Naive B cell (primary cell): ENCODE measurements around the gene KLK6. TPM values are rescaled to one million over a fixed set of nuclear protein-coding genes. Genes with fewer than 3 reads are reported as not detected.

Source experiments
- ATAC-seq, 2 donors: fragments of 150-1000 bp; cut with Tn5 transposase; 2 replicates each; pipeline ENCODE4 v1.10.0; 2021; ENCODE audit warnings: low read depth in 2 of 2, mild to moderate bottlenecking in 2 of 2, moderate library complexity in 2 of 2
- DNase-seq: peaks from one replicate; pipeline ENCODE4 v3.0.0; 2022
- H3K27ac Mint-ChIP-seq, 6 donors: one replicate each; pipeline ENCODE4 v1.8.0; 2020 to 2022; ENCODE audit warnings: mild to moderate bottlenecking in 6 of 6, mixed read lengths in 6 of 6, moderate library complexity in 5 of 6, inconsistent platforms in 2 of 6
- H3K27me3 Mint-ChIP-seq, 3 donors: one replicate each; pipeline ENCODE4 v1.8.0; 2021 to 2022; ENCODE audit warnings: mixed read lengths in 3 of 3, mild to moderate bottlenecking in 1 of 3
- H3K36me3 Mint-ChIP-seq, 2 donors: one replicate each; pipeline ENCODE4 v1.8.0; 2020 to 2022; ENCODE audit warnings: mixed read lengths in 2 of 2, inconsistent platforms in 1 of 2, mild to moderate bottlenecking in 1 of 2
- H3K4me1 Mint-ChIP-seq, 3 donors: one replicate each; pipeline ENCODE4 v1.8.0; 2020 to 2022; ENCODE audit warnings: mixed read lengths in 3 of 3, inconsistent platforms in 1 of 3, mild to moderate bottlenecking in 1 of 3, moderate library complexity in 1 of 3
- H3K4me3 Mint-ChIP-seq, 8 donors: one replicate each; pipeline ENCODE4 v1.8.0; 2020 to 2022; ENCODE audit warnings: mild to moderate bottlenecking in 8 of 8, mixed read lengths in 8 of 8, moderate library complexity in 8 of 8, inconsistent platforms in 2 of 8
- H3K9me3 Mint-ChIP-seq, 7 donors: one replicate each; pipeline ENCODE4 v1.8.0; 2020 to 2022; ENCODE audit warnings: mixed read lengths in 7 of 7, mild to moderate bottlenecking in 5 of 7, inconsistent platforms in 2 of 7, moderate library complexity in 1 of 7
- polyA plus RNA-seq, 6 donors: library from polyadenylated mRNA; unstranded; fragments of 300-500 nt; fragmentation: Illumina TruSeq; gene quantifications; one replicate each; pipeline ENCODE4 v1.2.3, GENCODE V29; 2021; ENCODE audit warnings: low read depth in 6 of 6

The KLK6 gene
- not detected for polyA plus RNA-seq

GRCh38 chr19:50969413-50969760, at the start of gene KLK6:
KLK6 (minus strand) TSS chr19:50969591; CDS start chr19:50968104, 1,487 bp downstream.
- Mint-ChIP-seq H3K36me3 (peaks cover 0 to 13% of the 10 kb centered on the region in 2 donors), H3K27me3 (peaks cover 23 to 57% (median 56%) of the 10 kb centered on the region in 3 donors), H3K4me3 (no peak within 1 kb of the TSS), H3K4me1 (peaks cover 0 to 4% (median 0%) of the 10 kb centered on the region in 3 donors), H3K27ac (no peak within 1 kb of the TSS), H3K9me3 (peaks cover 0 to 7% (median 3%) of the 10 kb centered on the region in 7 donors)
- ATAC-seq (no peak), DNase-seq (no peak)

- Mint-ChIP-seq H3K27me3 (peaks cover 44 to 87% (median 74%) of the 10 kb centered on the region in 3 donors), H3K9me3 (peaks cover 0 to 12% (median 3%) of the 10 kb centered on the region in 7 donors), H3K27ac (no peak overlapping the region), H3K4me3 (peak overlapping the region in 5 of 8 donors; percentile 45 to 87 (median 62)), H3K36me3 (peaks cover 0 to 35% of the 10 kb centered on the region in 2 donors), H3K4me1 (peaks cover 20 to 32% (median 26%) of the 10 kb centered on the region in 3 donors)
- no peak for DNase-seq
- no peak for ATAC-seq
Measured at GRCh38 chr19:51018745-51019543, 49.6 kb upstream of the KLK6 start.

- Mint-ChIP-seq H3K9me3 (peaks cover 0 to 11% (median 4%) of the 10 kb centered on the region in 7 donors), H3K4me1 (peaks cover 20 to 32% (median 26%) of the 10 kb centered on the region in 3 donors), H3K27me3 (peaks cover 53 to 87% (median 67%) of the 10 kb centered on the region in 3 donors), H3K36me3 (peaks cover 0 to 35% of the 10 kb centered on the region in 2 donors), H3K27ac (peak overlapping the region in 1 of 6 donors; percentile 22), H3K4me3 (peak overlapping the region in 5 of 8 donors; percentile 22 to 84 (median 53))
- DNase-seq, result no peak
- ATAC-seq, result no peak
Measured at GRCh38 chr19:51016798-51017683, 47.6 kb upstream of the KLK6 start.

- H3K27ac Mint-ChIP-seq, result no peak overlapping the region
- peaks cover 0 to 35% of the 10 kb centered on the region in 2 donors for H3K36me3 Mint-ChIP-seq
- H3K27me3 Mint-ChIP-seq, result peaks cover 48 to 87% (median 71%) of the 10 kb centered on the region in 3 donors
- no peak for DNase-seq
- H3K9me3 Mint-ChIP-seq, result peaks cover 0 to 11% (median 4%) of the 10 kb centered on the region in 7 donors
- no peak for ATAC-seq
- H3K4me1 Mint-ChIP-seq, result peaks cover 20 to 32% (median 26%) of the 10 kb centered on the region in 3 donors
- H3K4me3 Mint-ChIP-seq, result peak overlapping the region in 2 of 8 donors; percentile 19 to 56
Measured at GRCh38 chr19:51015691-51016267, 46.4 kb upstream of the KLK6 start.

- Mint-ChIP-seq H3K36me3 (peaks cover 0 to 28% of the 10 kb centered on the region in 2 donors), H3K27me3 (peaks cover 43 to 88% (median 76%) of the 10 kb centered on the region in 3 donors), H3K27ac (no peak overlapping the region), H3K4me1 (peaks cover 16 to 27% (median 21%) of the 10 kb centered on the region in 3 donors), H3K4me3 (no peak overlapping the region), H3K9me3 (peaks cover 0 to 7% (median 4%) of the 10 kb centered on the region in 7 donors)
- ATAC-seq (no peak), DNase-seq (no peak)
Measured at GRCh38 chr19:51014242-51014641, 44.9 kb upstream of the KLK6 start.

- Mint-ChIP-seq H3K27ac (no peak overlapping the region), H3K4me3 (no peak overlapping the region), H3K36me3 (peaks cover 0 to 19% of the 10 kb centered on the region in 2 donors), H3K4me1 (peaks cover 8 to 19% (median 11%) of the 10 kb centered on the region in 3 donors), H3K9me3 (peaks cover 0 to 6% (median 3%) of the 10 kb centered on the region in 7 donors), H3K27me3 (peaks cover 38 to 79% (median 70%) of the 10 kb centered on the region in 3 donors)
- ATAC-seq (no peak), DNase-seq (no peak)
Measured at GRCh38 chr19:51012661-51013190, 43.3 kb upstream of the KLK6 start.

GRCh38 chr19:51010066-51010795, 40.8 kb upstream of the KLK6 start:
- Mint-ChIP-seq H3K4me1 (peaks cover 0 to 10% (median 0%) of the 10 kb centered on the region in 3 donors), H3K4me3 (no peak overlapping the region), H3K9me3 (peaks cover 0 to 6% (median 2%) of the 10 kb centered on the region in 7 donors), H3K36me3 (peaks cover 0 to 12% of the 10 kb centered on the region in 2 donors), H3K27ac (peak overlapping the region in 1 of 6 donors; percentile 12), H3K27me3 (peaks cover 32 to 62% (median 54%) of the 10 kb centered on the region in 3 donors)
- DNase-seq, result no peak
- no peak for ATAC-seq

- ATAC-seq, result no peak
Measured at GRCh38 chr19:51009061-51009891, 39.9 kb upstream of the KLK6 start.

GRCh38 chr19:51007488-51007887, 38.1 kb upstream of the KLK6 start:
- H3K36me3 Mint-ChIP-seq, result no peaks in the 10 kb centered on the region

More at GRCh38 chr19:51009061-51009891, 39.9 kb upstream of the KLK6 start:
- no peak for DNase-seq
- Mint-ChIP-seq H3K4me1 (peaks cover 0 to 1% (median 0%) of the 10 kb centered on the region in 3 donors), H3K4me3 (no peak overlapping the region), H3K27me3 (peaks cover 27 to 53% (median 45%) of the 10 kb centered on the region in 3 donors), H3K9me3 (peaks cover 0 to 4% (median 0%) of the 10 kb centered on the region in 7 donors), H3K36me3 (peaks cover 0 to 2% of the 10 kb centered on the region in 2 donors), H3K27ac (peak overlapping the region in 1 of 6 donors; percentile 12)

GRCh38 chr19:51006406-51006805, 37.0 kb upstream of the KLK6 start:
- Mint-ChIP-seq H3K9me3 (peaks cover 0 to 6% (median 2%) of the 10 kb centered on the region in 7 donors), H3K4me1 (peaks cover 0 to 3% (median 0%) of the 10 kb centered on the region in 3 donors), H3K36me3 (no peaks in the 10 kb centered on the region), H3K4me3 (no peak overlapping the region), H3K27ac (no peak overlapping the region), H3K27me3 (peaks cover 14 to 69% (median 47%) of the 10 kb centered on the region in 3 donors)
- DNase-seq (no peak), ATAC-seq (no peak)

More at GRCh38 chr19:51007488-51007887, 38.1 kb upstream of the KLK6 start:
- Mint-ChIP-seq H3K4me1 (no peaks in the 10 kb centered on the region), H3K27ac (no peak overlapping the region), H3K4me3 (no peak overlapping the region), H3K27me3 (peaks cover 14 to 58% (median 38%) of the 10 kb centered on the region in 3 donors), H3K9me3 (peaks cover 0 to 5% (median 2%) of the 10 kb centered on the region in 7 donors)
- ATAC-seq (no peak), DNase-seq (no peak)

GRCh38 chr19:51005248-51005647, 35.9 kb upstream of the KLK6 start:
- no peaks in the 10 kb centered on the region for H3K36me3 Mint-ChIP-seq
- no peak overlapping the region for H3K4me3 Mint-ChIP-seq
- ATAC-seq (no peak), DNase-seq (no peak)
- H3K9me3 Mint-ChIP-seq, result peaks cover 0 to 6% (median 2%) of the 10 kb centered on the region in 7 donors
- H3K27ac Mint-ChIP-seq, result no peak overlapping the region
- H3K27me3 Mint-ChIP-seq, result peaks cover 11 to 72% (median 49%) of the 10 kb centered on the region in 3 donors
- H3K4me1 Mint-ChIP-seq, result peaks cover 0 to 3% (median 0%) of the 10 kb centered on the region in 3 donors
